Heart left ventricle (tissue), 16 donors: ENCODE data around the gene MYO5B. TPM values are rescaled to one million over a fixed set of nuclear protein-coding genes. Genes with fewer than 3 reads are reported as not detected.

Experiments
- ATAC-seq, 4 donors: fragments of 200-7000 bp; cut with Tn5 transposase; one replicate each; pipeline ENCODE4 v1.9.1; 2020 to 2022; ENCODE audit warnings: moderate library complexity in 4 of 4, mild to moderate bottlenecking in 3 of 4, moderate number of reproducible peaks in 1 of 4
- DNase-seq, 5 donors: peaks; one replicate each; pipeline ENCODE4 v3.0.0-alpha.2; 2020
- H3K27ac ChIP-seq, 12 donors: fragments of 200-600 bp; sonication (generic) in 4 of 12; one replicate each; pipeline versions ENCODE4 v1.5.0 to v1.8.0; 2016 to 2022; ENCODE audit warnings: mild to moderate bottlenecking in 2 of 12
- H3K27me3 ChIP-seq, 9 donors: fragments of 200-600 bp; sonication (generic) in 2 of 9; one replicate each; pipeline versions ENCODE4 v1.5.1 to v1.8.0; 2016 to 2022; ENCODE audit warnings: mild to moderate bottlenecking in 3 of 9
- H3K36me3 ChIP-seq, 9 donors: fragments of 200-600 bp; sonication (generic) in 2 of 9; one replicate each; pipeline versions ENCODE4 v1.5.0 to v1.8.0; 2018 to 2022; ENCODE audit warnings: mild to moderate bottlenecking in 2 of 9
- H3K4me1 ChIP-seq, 12 donors: fragments of 200-600 bp; sonication (generic) in 4 of 12; one replicate each; pipeline versions ENCODE4 v1.5.0 to v1.8.0; 2016 to 2022; ENCODE audit warnings: mild to moderate bottlenecking in 3 of 12
- H3K4me3 ChIP-seq, 12 donors: fragments of 200-600 bp; sonication (generic) in 4 of 12; one replicate each; pipeline versions ENCODE4 v1.5.0 to v1.8.0; 2017 to 2022; ENCODE audit warnings: mild to moderate bottlenecking in 9 of 12, moderate library complexity in 4 of 12
- H3K9me3 ChIP-seq, 12 donors: fragments of 200-600 bp; sonication (generic) in 4 of 12; one replicate each; pipeline versions ENCODE4 v1.5.0 to v1.8.0; 2016 to 2022; ENCODE audit warnings: mild to moderate bottlenecking in 1 of 12
- CTCF ChIP-seq, 12 donors: fragments of 200-600 bp; sonication (generic) in 4 of 12; IDR thresholded peaks; one replicate each; pipeline versions ENCODE4 v1.5.0 to v1.8.0; 2018 to 2022; ENCODE audit warnings: antibody characterized with exemption in 12 of 12, mild to moderate bottlenecking in 5 of 12
- POLR2A ChIP-seq, 2 donors: fragments of 450-650 bp; IDR thresholded peaks; one replicate each; pipeline ENCODE4 v1.6.1; 2017; ENCODE audit warnings: antibody characterized with exemption in 2 of 2, mild to moderate bottlenecking in 2 of 2, moderate library complexity in 2 of 2
- WGBS, 4 donors: extraction: QIAGEN DNeasy Blood & Tissue Kit in 2 of 4; methylation state at CpG; one replicate each; pipeline versions ENCODE4 v1.1.5 to v1.1.7; 2013 to 2018; 5-methylcytosine and 5-hydroxymethylcytosine counted together
- intact Hi-C, 10 donors: fragments of 100-400 bp; cut with DNase I; formaldehyde crosslinking; loops; one replicate each; pipeline versions ENCODE4 v1.11.1 to v1.14.2; 2022
- polyA plus RNA-seq, 2 donors: library from polyadenylated mRNA; stranded (reverse); fragments of 200-250 nt; gene quantifications; one replicate each; pipeline ENCODE4 v1.2.3, GENCODE V29; 2013
- total RNA-seq, 9 donors: library from RNA; depleted of rRNA in 2 of 9; stranded (reverse); fragments of >200 nt in 2 of 9; fragmentation: NEBNext Ultra II Directional in 3 of 9; extraction: Animal tissue kit (Norgen Biotek cat#: 25700) in 3 of 9; gene quantifications; one replicate each; pipeline versions ENCODE4 v1.1.0 to v1.2.4, GENCODE V29; 2016 to 2023
- donor health status: ischemic (EF 13 %, LVEDD 7.1; RV severe dilation, severe dysfunction).
- donor health status: healthy with polysubstance abuse.
- donor health status: DM: no; HTN: yes; CAD: no.
- donor health status: DM: no; HTN: no; CAD: no.
- donor health status: ischemic (EF 25% LVEDD 6.9; RV normal size, moderate dysfunction).
- donor health status: ischemic (EF 25% LVEDD 5.7; RV mildly dilated, moderate dysfunction).
- donor health status: healthy.
- donor health status: DM: yes; HTN: yes; CAD: no.
- donor health status: ischemic (EF 35%, LVEDD 5.7; RV mildly dilated, moderate dysfunction).
- donor health status: nonischemic (EF 11% LVEDD 7.7; RV severe dilation, severe dysfunction).
- donor health status: DM: yes; HTN: yes; CAD: no.
- donor health status: PGD.
- donor health status: ischemic (EF 29% LVEDD 5.4; RV normal size, mild dysfunction).
- donor health status: nonischemic (EF 23%, LVEDD 6.1; RV moderate dilation, normal function).

MYO5B gene
- total and polyA plus RNA-seq, 11 donors: 0.51 to 5.9 (median 1.4) TPM

GRCh38 chr18:50033004-50033403, 161.9 kb downstream of the MYO5B start:
- H3K4me3 ChIP-seq: no peak overlapping the region
- intact Hi-C loops: no loop called here
- peaks cover 0 to 7% (median 0%) of the 10 kb centered on the region in 9 donors for H3K27me3 ChIP-seq
- TF ChIP-seq POLR2A (IDR thresholded peaks at IDR 0.05) (no peak), CTCF (IDR thresholded peaks at IDR 0.05) (no peak)
- WGBS, 4 donors: 65 to 72% (median 70%) methylated on average over 6 of the region's 6 CpGs
- no peaks in the 10 kb centered on the region for H3K4me1 ChIP-seq
- no peaks in the 10 kb centered on the region for H3K9me3 ChIP-seq
- no peaks in the 10 kb centered on the region for H3K36me3 ChIP-seq
- H3K27ac ChIP-seq: no peak overlapping the region
- no peak for ATAC-seq
- DNase-seq: no peak

GRCh38 chr18:50030146-50030545, 164.8 kb downstream of the MYO5B start:
- peaks cover 0 to 7% (median 0%) of the 10 kb centered on the region in 12 donors for H3K9me3 ChIP-seq
- H3K27ac ChIP-seq: no peak overlapping the region
- WGBS, 4 donors: 37 to 49% (median 47%) methylated on average over 4 of the region's 4 CpGs
- H3K36me3 ChIP-seq: no peaks in the 10 kb centered on the region
- no peaks in the 10 kb centered on the region for H3K4me1 ChIP-seq
- H3K27me3 ChIP-seq: peaks cover 0 to 7% (median 0%) of the 10 kb centered on the region in 9 donors
- no peak for DNase-seq
- no peak for ATAC-seq
- H3K4me3 ChIP-seq: no peak overlapping the region
- TF ChIP-seq POLR2A (IDR thresholded peaks at IDR 0.05): no peak
- no peak for TF ChIP-seq CTCF (IDR thresholded peaks at IDR 0.05)
- intact Hi-C loops: no loop called here

GRCh38 chr18:50027996-50028395, 167.0 kb downstream of the MYO5B start:
- H3K36me3 ChIP-seq: no peaks in the 10 kb centered on the region
- H3K9me3 ChIP-seq: peaks cover 0 to 8% (median 0%) of the 10 kb centered on the region in 12 donors
- TF ChIP-seq POLR2A (IDR thresholded peaks at IDR 0.05) (no peak), CTCF (IDR thresholded peaks at IDR 0.05) (no peak)
- intact Hi-C loops: no loop called here
- no peaks in the 10 kb centered on the region for H3K4me1 ChIP-seq
- WGBS, 4 donors: 73 to 82% (median 79%) methylated on average over 2 of the region's 2 CpGs
- ATAC-seq (no peak), DNase-seq (no peak)
- peaks cover 0 to 6% (median 0%) of the 10 kb centered on the region in 9 donors for H3K27me3 ChIP-seq
- no peak overlapping the region for H3K27ac ChIP-seq
- H3K4me3 ChIP-seq: no peak overlapping the region

- WGBS, 4 donors: 60 to 86% (median 68%) methylated on average over 3 of the region's 3 CpGs
- DNase-seq (no peak), ATAC-seq (no peak)
- no peaks in the 10 kb centered on the region for H3K36me3 ChIP-seq
- TF ChIP-seq POLR2A (IDR thresholded peaks at IDR 0.05) (no peak), CTCF (IDR thresholded peaks at IDR 0.05) (no peak)
- peaks cover 0 to 8% (median 0%) of the 10 kb centered on the region in 12 donors for H3K9me3 ChIP-seq
- H3K27me3 ChIP-seq: peaks cover 0 to 6% (median 0%) of the 10 kb centered on the region in 9 donors
- intact Hi-C loops: no loop called here
- no peaks in the 10 kb centered on the region for H3K4me1 ChIP-seq
- no peak overlapping the region for H3K4me3 ChIP-seq
- H3K27ac ChIP-seq: no peak overlapping the region
Observed at GRCh38 chr18:50024466-50024865, 170.5 kb downstream of the MYO5B start.
